HG03460 (cell line): ENCODE results near the gene ITCH.

Source experiments
- ATAC-seq: cut with Tn5 transposase; IDR thresholded peaks from one replicate; pipeline ENCODE4 v1.9.1; 2021; ENCODE audit not compliant: unreplicated experiment

The ITCH gene

DNA sequence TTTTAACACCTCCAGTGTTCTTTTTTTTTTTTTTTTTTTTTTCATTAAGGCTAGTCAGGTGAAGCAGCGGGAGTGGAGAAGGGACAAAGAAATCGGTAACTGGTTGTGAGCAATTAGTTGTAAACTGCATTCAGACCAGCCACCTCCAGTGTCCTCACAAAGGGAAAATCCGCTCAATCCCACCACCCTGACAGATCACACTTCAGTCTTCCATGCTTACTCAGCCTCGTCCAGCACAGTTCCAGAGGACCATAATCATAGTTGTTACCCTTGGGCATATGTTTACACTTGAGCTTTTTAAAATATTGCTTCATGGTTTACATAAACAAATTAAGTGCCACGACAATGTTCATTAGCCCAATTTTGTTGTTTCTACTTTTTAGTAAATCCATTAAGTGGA is 163.4 kb downstream of the ITCH start:
- no peak for ATAC-seq

DNA sequence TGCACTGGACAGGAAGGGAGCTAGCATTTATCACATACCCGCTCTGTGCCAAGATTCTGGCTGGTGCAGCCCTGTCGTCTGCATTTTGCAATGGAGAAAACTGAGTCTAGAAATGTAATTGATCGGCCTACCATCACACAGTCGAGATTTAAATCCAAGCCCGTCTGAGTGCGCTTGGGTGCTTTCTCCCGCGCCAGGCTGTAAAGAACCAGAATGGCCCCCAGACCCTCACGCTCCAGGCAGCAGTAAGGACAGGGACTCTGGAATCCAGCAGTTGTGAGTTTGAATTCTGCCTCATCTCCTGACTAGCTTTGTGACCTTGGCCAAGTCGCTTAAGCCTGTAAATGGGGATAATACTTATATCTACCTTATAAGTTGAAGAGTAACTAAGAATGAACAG is 163.9 kb downstream of the ITCH start:
- ATAC-seq = no peak

DNA sequence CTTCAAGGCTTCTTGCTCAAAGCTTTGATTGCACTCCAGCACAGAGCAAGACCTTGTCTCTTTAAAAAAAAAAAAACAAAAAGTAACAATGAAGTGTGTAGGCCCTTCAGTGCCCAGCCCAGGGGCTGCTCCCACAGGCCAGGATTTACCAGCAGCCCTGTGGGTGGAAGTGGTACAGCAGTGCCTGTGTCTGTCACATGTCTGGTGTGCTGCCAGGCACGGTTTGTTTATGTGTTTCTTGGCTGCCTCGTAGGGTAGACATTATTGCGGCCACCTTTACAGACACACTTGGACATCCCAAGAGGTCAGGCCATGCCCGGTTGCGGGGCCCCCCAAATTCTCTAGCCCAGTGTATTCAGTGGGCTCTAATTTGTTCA is 165.8 kb downstream of the ITCH start:
- no peak for ATAC-seq

DNA sequence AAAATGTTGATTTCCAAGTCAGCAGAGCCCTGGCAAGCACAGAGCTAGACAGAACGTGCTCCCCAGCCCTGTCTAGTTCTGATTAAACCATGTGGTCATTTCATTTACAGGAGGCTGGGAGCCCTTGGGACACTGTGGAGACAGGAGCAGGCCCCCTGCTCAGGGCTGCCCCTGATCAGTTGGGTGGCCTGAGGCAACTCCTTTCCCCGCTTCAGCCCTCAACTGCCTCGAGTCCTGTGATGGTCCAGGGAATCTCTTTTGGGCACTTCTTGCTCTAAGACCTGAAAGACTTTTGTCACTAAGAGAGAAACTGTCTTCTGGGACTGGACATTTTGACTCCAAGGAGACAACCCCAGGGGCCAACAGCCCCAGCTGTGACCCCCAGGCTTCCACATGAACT is 166.7 kb downstream of the ITCH start:
- no peak for ATAC-seq

DNA sequence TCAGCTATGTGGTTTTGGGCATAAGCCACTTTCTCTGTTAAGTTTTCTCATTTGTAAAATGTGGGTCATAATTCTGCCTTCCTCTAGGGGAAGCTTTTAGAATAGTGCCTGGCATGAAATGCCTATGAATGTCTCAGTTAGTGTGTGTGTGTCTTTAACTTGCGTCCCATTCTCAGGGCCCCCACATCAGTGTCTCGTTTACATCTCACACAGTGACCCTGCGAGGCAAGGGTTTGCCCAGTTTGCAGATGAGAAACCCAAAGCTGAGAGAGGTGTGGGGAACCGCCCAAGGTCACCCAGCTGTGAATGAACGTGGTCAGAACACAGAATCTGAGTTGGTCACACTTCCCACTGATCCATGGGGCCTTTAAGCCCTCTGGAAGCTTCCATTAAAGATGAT is 167.3 kb downstream of the ITCH start:
- ATAC-seq = no peak

DNA sequence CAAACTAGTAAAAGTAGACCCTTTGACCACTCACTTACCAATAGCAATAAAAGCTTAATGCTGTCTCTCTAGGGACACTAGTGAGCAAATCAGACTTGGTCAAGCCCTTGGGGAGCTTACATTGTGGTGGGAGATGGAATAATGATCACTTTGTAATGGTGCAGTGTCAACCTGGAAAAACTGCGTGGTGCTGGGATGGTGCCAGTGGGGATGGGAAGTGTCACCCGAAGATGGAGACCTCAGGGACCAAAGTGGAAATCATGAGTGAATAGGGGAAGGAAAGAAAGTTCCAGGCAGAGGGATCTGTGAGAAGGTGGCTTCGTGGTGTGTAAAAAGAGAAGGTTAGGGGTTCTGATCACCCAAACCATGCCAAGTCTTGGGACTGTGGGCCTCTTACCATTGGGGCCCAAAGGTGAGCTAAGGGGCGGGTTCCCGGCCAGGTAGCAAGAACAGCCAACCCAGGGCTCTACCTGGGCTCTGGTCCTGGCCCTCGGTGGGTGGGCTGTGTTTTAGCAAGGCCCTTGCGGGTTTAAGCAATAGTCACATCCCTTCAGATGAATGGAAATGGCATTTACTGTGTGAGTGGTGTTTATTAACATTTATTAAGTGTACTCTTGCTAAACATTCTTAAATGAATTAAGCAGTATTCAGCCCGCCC is 168.7 kb downstream of the ITCH start:
- ATAC-seq = no peak

DNA sequence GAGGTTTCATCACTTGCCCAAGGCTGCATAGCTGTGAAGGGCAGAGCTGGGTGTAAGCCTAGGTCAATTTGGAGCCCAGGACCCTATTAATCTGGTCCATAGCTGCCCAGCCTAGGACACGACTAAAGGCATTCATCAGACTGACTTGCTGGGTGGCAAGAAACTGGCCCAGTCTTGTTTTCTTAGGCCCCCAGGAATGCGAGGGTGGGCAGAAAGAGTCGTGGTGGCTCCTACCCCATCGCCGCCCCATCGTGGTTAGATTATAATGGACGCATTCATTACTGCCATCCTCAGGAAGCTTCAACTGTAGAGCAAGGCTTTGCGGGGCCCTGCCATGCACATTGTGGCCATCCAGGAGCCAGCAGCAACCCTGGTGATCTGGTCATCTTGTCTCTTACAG is 169.2 kb downstream of the ITCH start:
- ATAC-seq = no peak

DNA sequence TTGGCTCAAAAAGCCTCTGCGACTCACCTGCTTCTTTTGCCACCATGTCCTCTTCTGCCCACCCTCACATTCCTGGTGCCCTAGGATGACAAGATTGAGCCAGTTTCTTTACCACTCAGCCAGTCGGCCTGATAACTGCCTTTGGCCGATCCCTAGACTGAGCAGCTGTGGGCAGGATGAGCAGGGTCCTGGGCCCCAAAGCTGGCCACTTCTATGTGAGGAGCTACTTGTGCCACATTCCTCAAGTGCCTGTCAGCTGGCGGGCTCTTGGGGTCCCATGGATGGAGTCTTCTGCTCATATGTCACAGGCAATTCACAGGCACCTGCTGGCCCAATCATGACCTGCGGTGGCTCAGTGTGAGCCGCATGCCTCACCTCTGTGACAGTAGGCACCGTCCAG is 169.7 kb downstream of the ITCH start:
- no peak for ATAC-seq

DNA sequence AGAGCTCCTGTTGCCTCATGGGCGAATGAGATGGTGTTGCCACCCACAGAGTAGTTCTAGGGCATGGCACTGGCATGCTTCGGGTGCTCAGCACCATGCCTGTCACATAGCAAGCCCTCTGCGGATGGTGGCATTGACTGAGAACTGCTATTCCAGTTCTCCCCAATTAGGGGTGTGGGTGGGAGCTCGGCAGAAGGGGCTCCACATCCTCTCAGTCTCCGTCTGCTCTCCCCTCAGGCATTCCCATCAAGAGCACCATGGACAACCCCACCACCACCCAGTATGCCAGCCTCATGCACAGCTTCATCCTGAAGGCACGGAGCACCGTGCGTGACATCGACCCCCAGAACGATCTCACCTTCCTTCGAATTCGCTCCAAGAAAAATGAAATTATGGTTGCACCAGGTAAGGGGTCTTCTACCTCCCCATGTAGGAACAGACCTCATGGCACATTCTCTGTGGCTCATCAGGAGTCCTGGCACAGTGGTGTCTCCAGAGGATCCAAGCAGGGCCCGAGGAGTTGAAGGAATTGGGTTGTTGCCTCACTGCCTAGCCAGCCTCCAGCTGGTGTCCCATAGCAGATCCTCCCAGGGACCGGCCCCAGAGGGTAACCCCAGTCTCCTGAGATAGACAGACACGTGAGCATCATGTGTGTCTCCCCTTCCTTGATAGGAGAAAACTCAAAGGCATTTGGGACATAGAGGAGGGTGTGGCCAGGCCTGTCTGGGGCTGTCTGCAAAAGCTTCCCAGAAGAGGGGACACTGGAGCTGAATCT is 171.5 kb downstream of the ITCH start:
- no peak for ATAC-seq

DNA sequence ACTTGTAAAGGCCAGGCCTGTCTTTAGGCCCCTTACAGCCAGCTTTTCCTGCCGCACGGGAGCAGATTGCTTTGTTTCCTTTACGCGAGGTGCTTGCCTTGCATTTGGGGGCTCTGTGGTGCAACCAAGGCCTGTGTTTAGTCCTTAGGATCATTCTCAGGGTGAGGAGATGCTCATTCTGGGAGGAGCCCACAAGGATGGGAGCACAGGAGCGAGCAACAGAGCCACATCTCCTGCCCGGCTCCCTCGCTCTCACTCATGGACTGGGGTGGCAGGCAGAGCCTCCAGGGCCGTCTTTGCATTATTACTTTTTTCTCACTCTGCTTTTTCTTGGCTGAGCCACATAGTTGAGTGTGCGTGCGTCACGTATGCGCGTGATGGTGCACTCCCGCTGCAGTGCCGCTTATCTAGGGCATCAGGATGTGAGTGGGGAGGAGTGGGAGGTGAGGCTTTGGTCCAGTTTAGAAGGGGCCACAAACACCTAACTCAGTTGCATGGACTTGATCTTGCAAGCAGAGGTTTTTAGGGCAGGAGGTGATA is 172.3 kb downstream of the ITCH start:
- ATAC-seq = no peak

DNA sequence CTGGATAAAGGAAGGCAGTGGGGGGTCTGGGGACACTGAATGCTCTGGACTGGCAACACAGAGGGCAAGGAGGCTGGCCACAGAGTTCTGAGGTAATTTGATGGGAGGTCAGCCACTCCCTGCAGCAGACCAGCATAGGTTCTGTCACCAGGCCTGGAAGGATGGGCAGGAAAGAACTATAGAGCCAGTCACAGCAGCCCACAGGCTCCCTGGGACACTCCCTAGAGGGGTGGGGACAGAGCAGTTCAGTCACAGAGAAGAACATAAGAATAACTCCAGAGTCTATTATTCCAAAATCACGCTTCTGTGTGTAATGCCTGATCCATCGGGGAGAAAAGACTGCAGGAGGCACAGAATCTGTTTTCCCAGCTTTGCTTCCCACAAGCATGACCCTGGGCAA is 172.8 kb downstream of the ITCH start:
- no peak for ATAC-seq

DNA sequence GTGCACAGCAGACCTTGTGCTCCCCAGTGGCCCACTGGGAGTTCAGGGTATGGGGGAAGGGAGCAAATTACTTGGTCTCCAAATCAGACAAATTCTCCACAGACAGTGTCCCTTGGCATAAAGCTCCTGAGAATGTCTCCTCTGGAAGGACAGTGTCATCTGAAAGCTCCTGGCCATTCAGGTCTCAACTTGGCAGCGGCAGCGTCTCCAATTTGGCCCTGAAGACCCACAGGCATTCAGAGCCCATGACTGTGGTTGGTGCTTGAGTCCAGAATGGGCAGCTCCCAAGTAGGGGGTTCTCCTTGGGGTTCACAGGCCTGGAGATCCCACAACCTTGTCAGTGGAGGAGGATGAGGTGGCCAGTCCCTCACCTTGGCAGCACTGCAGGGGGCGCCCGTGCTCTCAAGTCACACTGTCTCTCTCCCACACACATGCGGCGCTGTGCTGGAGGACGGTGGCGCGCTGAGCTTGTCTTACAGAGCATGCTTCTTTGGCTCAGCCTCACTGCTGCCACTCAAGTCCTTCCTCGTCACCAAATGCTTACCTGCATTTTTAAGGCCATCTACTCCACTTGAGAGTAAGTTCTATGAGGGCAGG is 173.8 kb downstream of the ITCH start:
- no peak for ATAC-seq

DNA sequence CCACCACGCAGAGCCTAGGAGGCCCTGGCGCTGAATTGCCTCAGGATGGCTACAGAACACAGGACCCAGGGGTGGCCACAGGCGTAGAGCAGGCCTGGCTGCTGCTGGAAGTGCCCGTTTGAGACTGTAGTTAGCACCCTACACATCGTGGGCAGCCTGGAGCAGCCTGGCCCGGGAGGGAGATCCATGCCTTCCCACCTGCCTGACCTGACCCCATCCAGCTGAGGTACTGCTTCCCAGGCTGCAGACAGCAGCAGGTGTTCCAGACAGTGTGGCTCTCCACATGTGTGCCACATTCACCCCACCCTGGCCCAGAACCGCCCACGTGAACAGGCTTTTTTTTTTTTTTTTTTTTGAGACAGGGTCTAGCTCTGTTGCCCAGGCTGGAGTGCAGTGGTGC is 174.6 kb downstream of the ITCH start:
- no peak for ATAC-seq

DNA sequence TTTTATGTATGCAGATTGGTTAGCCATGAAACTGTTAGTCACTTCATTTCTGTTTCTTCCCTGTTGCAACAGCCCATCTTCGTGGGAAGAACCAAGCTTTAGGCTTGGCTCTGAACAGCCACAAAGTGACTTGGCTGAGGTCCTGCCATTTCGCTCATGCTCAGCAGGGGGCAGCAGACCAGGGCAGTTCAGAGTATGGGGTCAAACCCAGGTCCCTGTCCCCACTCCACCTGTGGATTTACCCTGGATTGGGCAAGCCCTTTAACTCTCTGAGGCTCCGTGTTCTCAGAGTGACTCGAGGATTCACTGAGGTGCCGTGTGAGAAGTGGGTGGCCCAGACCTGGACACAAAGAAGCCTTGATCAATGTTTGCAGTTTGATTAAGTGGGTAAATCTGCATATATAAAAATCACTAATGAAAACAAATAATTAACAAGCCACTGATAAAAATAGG is 175.6 kb downstream of the ITCH start:
- ATAC-seq = no peak

DNA sequence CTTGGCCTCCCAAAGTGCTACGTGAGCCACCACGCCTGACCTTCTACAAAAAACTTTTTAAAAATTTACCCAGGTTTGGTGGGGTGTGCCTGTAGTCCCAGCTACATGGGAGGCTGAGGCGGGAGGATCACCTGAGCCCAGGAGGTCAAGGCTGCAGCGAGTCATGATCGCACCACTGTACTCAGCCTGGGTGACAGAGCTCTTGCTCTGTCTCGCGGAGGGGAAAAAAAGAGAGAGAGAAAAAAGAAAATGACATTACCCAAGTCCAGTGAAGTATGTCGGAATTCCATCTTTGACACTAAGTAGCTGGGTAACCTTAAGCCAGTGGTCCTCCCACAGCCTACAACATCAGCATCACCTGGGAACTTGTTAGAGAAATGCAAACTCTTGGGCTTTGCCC is 176.7 kb downstream of the ITCH start:
- ATAC-seq = no peak

DNA sequence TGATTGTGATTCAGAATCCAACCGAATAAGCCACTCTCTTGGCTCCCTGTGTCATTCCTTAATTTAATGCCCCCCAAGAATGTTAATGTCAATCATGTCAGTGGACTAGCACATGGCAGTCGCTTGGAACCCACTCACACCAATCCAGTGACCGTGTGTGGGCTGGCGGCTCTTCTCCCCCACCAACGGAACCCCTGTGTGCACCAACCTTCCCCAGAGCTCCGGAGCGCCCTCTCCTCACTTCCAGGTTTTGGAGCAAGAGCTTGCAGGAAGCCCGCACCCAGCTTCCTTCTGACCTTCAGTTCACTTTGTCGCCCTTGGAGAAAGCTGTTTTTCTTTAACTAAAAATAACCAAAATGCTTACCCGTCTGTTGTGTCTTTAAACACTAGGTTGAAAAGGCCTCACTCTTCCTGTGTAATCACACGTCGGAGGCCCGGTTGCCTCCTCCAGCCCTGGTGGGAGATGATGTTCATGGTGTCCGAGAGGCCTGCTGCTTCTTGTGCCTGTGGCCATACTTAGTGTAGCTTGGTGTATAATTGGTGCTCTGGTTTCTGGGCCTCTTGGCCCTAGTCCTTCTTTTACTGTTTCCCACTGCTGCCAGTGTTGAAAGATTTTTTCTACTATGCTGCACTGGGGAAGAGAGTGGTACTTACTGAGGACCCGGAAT is 177.7 kb downstream of the ITCH start:
- no peak for ATAC-seq

DNA sequence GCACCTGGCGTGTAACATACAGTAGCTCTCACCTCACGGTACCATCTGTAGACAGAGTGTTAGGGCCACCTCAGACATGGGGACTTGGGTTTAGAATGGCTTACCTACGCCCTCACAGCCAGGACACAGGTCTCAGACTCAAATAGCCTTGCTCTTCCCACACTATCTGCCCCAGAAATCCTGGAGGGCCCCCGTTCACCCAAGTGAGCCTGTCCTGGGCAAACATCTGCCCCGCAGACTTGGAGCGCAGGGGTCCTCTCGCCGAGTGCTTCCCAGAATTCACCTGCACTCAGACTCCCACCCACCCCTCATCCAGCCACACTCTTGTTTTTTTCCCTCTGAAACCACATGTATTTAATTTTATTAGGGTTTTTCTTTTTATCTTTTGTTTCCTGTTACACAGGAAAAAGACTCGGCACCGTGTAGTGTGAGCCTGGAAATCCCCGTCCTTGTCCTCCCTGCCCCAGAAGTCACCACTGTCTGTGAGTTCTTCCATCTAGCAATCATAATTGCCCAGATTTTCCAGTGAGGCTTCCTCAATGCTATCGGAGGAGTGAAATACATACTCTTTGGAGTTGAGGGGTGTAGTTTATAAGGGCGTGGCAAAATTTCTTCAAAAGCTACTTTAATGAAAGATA is 178.3 kb downstream of the ITCH start:
- no peak for ATAC-seq

DNA sequence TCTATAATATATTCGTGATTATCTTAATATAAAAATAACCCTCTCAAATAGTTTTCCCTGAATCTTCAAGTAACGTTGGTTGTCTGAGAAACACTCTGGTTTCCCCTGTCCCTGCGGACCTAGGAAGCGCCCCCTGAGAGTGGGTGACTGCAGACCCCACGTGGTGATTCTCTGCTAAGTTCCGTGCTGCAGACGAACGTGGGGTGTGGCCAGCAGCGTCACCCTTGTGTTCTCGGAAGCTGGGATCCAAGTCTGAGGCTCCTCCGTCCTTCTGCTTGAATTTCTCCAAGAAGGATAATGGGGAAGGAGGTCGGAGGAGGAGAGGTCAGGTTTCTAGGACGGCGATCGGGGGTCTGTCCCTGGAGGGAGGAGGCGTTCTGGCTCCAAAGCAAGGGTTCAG is 178.8 kb downstream of the ITCH start:
- no peak for ATAC-seq

DNA sequence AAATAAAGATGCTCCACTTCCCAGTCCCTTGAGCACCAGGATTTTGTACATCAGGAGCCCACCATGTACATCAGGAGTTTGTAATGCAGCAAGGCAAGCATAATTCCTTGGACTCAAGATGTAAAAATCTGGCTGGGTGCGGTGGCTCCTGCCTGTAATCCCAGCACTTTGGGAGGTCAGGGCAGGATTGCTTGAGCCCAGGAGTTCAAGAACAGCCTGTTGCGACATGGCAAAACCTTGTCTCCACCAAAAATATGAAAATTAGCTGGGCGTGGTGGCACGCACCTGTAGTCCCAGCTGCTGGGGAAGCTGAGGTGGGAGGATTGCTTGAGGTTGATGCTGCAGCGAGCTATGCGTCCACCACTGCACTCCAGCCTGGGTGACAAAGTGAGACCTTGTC is 179.4 kb downstream of the ITCH start:
- ATAC-seq = no peak

DNA sequence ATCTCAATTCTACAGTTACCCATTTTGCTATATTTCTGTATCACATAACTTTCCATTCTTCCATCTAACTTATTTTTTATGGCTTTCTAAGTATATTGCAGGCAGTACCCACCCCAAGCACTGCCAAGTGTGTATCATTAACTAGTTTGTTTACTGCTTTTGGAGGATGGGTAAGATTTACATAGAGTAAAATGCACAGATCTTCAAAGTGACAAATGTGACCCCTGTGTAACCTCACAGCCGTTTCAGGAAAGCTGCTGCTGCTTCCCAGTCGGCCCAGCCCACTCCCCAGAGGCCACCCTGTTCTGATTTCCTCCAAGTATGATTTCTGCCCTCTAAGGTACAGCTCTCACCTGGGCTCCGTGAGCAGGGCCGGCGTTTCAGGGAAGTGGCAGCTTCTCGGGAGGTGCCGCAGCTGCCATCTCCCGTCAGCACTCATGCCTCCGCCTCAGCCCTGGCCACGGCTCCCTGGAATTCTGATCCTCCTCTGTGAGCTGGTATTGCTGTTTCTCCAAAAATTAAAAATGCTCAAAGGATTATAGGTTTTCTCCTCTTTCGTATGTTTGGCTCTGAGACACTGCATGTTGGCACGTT is 180.5 kb downstream of the ITCH start:
- ATAC-seq = no peak
